ENCODE measurements around the gene ARHGAP42.

Gene ARHGAP42

DNA sequence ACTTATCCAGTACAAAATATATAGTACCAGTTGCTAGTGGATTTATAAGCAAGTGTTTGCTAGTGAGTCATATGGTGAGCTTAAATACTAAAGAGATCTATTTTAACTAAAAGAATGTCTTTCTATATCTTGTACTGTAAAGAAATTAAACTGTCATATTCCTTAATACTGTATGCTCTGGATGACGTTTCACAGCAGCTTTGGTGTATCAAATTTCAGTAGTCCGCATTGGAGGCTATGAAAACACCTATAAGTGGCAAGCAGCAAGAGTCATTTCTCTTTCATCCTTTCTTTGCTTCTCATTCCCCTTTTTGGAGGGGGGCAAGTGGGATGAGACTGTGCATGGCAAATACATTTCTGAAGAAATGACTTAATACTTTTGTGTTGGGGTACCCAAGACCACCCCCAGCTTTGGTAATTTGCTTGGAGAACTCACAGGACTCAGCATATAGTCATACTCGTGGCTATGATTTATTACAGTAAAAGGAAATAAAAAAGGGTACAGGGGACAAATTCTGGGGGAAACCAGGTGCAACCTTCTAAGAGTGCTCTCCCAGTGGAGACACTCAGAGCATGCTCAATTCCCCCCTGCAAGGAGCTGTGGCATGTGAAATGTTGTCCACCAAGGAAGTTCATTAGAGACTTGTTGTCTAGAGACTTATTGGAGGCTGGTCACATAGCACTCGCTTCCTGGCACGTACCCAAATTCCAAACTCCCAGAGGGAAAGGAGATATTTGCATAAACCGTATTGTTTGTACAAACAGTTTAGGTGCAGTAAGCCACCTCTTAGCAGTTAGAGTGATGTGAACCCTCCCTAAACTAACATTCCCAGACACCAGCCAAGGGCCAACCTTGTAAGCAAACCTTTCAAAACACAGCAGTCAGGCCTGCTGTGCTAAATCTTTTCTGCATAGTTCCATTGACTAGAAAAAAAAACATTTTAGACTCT is 231.7 kb downstream of the ARHGAP42 start:
- DNase-seq (ENCODE audit: low spot score): no peak

DNA sequence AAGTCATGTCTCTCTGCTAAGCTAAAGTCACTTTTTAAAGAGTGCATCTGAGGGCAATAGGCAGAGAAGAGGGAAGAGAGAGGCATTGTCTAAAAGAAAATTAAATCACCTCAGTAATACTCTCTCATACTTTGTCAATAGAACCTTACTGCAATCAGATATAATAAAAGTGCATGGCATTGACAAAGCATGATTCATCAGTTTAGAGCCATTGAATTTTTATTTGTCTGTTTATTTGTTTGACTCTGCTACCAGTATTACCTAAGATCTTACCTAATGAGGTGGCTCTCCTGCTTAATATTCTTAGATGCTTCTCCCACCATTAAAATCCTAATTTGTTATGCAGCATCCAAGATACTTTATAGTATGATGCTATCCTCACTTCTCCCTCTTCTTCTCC is 233.5 kb downstream of the ARHGAP42 start:
- DNase-seq (ENCODE audit: low spot score): no peak

DNA sequence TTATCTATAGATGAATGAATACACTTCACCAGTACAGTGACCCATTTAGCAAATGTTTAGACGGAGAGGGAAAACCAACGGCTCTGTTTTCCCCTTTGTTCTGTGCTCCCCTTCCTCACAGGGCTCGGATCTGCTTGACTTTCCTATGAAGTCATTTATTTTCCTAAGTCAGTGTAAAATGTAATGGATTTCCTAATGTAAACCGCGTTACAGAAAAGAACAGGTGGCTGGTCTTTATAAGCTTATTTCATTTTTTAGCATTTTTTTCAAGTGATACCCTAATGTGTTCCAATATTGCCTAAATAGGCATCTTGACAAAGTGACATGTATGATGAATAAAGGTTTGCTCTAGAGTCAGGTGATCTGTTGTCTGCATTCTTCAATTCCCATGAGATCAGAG is 235.0 kb downstream of the ARHGAP42 start:
- DNase-seq (ENCODE audit: low spot score): no peak

DNA sequence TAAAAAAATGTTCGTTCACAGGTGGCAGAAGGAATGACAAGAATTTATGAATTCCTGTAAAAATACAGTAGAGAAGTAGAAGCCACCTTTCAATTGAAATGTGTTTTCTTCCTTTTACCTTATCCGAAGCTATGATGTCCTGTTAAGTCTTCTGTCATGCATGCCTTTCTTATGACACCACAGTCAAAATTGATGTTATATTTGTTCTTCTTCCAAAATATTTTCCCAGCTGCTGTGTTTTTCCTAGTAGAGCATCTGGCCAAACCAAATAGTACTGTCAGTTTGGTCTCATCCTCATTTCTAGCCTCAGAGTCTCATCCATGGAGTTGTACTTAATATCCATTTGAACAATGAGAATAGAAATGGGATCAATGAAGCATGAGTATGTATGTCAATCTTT is 236.5 kb downstream of the ARHGAP42 start:
- DNase-seq (ENCODE audit: low spot score): no peak

DNA sequence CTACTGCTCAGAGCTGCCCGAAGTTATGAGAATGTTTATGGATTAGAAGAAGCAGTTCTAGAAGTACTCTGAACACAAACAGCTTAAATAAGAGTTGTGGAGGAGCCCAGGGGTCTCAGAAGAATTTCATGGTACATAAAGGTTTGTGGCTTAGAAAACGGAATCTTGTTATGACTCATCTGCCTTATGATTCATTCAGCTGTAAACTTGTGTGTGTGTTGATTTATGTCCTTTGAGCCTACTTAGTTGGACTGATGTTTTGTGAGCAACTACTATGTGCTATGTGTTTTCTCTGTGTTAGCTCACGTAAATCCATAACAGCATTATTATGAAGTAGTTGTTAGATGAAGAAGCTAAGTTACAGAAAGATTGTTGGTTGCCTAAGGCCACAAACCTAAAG is 238.8 kb downstream of the ARHGAP42 start:
- DNase-seq (ENCODE audit: low spot score): no peak

DNA sequence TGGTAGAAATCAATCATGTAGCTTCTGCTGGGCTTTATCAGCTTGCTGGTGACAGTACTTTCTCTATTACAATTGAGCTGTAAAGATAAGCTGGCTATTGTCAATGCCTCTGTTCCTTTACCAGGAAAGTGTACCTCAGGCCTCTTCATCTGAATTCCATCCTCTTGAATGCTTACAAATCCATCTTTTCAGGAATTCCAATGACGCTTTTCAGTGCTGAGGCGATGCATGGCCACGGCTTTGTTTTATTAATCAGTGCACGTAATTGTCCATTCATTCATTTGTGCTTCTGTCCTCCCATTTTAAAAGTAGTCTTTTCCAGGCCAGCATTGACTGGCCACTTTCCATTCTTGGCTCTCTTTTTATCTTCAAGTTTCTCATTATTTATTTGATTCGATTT is 240.5 kb downstream of the ARHGAP42 start:
- no peak for DNase-seq (ENCODE audit: low spot score)

DNA sequence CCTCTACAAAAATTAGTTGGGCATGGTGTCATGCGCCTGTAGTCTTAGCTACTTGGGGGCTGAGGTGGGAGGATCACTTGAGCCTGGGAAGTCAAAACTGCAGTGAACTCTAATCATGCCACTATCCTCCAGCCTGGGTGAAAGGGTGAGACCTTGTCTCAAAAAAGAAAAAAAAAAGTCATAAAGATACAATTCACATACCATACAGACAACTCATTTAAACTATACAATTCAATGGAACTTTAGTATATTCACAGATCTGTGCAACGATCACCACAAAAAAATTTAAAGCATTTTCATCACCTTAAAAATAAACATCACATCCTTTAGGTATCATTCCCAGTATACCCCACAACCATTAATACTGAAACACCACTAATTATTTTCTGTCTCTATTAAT is 241.3 kb downstream of the ARHGAP42 start:
- no peak for DNase-seq (ENCODE audit: low spot score)

DNA sequence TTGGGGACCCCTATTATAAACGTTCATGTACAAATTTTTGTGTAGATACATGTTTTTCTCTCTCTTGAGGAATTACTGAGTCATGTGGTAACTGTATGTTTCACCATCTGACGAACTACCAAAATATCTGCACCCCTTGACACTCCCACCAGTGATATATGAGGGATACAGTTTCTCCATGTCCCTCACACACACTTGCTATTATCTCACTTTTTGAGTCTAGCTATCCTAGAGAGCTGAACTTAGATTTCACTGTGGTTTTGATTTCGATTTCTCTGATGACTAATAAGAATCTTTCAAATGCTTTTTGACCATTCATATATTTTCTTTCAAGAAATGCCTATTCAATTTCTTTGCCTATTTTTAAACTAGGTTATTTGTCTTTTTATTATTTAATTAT is 242.3 kb downstream of the ARHGAP42 start:
- DNase-seq (ENCODE audit: low spot score): no peak

DNA sequence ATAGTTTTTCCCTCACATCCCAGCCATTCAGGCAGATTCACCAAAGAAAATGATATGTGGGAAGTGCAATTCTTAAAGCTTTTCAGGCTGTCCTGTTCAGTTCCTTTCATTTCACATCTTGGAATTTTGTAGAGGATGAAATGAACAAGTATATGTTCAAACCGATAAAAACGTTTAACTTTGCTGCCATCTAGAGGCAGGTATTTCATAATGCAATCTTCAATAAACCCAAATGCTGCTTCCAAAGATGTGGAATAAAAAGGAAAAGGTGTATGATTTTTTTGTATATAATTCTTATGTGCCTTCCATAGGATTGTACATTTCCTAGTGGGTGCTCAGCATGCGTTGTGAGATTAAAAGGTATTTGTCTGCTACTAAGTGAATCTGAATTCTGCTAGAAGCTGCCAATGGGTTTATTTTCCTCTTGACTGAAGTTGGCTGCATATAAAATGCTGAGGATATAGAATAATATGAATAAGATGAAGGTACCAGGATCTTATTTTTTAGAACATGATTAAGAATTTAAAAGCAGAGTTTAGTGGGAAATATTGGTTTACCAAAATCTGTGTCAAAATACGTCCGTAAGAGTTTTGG is 243.2 kb downstream of the ARHGAP42 start:
- DNase-seq (ENCODE audit: low spot score): peak; percentile 74

DNA sequence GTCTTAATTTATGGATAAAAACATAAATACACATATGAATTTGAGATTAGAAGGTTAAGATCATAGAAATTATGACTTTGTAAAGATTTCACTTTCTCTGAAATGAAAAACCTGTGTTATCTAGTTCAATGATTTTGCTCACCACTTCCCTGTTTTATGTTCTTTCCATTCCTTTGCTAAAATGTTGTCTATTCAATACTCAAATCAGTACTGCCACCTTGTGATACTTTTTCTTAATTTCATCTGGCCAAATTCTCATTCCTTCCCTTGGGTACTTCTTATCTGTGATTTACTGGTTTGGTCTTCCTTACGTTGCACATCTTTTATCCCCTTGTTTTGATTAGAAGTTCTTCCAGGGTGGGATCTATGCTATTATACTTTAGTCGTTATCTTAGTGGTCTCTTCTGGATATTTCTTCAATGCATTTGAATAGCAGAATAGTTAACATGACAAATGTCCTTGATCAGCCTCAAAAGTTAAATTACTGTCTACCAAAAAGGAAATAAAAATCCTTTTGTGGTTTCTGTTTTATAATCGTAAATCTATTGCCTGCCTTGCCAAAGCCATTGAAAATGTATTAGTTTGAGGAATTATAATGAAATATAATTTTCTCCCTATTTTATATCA is 245.5 kb downstream of the ARHGAP42 start:
- DNase-seq (ENCODE audit: low spot score): peak; percentile 27

DNA sequence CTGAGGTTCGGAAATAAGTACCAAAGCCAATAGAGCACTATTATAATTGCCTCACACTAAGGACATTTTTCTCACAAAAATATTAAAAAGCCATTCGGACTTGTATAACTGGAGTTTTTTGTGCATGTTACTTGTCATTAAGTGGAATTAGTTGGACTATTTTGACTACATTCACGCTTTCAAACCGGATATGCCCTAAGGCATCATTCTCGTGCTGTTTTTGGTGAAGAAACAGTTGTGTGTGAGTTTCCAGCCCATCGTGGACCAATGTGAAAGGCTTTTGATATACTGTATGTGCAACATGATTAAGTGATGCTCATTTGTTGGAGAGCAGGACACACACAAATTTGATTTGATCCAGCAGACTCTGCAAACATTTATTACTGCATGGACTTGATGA is 249.7 kb downstream of the ARHGAP42 start:
- no peak for DNase-seq (ENCODE audit: low spot score)

DNA sequence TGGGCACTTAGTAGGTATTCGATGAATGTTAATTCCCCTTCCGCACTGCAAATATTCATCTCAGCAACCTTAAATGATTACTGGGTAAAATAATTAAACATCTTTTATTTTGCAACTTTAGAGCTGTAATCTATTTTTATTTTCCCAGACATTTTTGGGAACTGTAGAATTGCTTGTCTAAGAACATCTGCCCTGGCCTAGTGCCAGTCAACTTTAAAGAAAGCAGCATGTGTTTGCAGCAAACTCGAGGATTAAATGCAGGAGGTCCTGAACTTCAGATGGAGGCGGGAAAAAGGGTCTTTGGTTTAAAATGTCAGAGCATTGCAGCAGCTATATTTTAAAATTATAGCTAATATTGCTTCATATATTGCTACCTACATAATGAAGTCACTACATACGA is 252.5 kb downstream of the ARHGAP42 start:
- DNase-seq (ENCODE audit: low spot score): no peak

DNA sequence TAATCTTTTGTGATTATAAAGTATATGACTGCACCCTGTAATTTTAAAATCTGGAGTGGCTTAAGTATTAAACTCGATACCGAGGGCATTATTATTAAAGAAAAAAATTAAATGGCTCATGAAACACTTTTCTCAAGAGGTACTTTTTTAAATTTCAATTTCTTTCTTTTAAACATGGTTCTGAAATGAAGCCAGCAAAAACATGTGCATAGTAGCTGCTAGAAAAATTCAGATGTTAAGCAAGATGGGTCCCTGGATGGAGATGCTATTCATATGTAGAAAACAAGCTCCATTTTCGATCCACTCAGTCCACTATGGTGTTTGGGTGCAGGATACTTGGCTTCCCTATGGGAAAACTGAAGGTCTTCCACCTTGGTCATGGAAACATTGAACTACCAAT is 253.0 kb downstream of the ARHGAP42 start:
- DNase-seq (ENCODE audit: low spot score): no peak

DNA sequence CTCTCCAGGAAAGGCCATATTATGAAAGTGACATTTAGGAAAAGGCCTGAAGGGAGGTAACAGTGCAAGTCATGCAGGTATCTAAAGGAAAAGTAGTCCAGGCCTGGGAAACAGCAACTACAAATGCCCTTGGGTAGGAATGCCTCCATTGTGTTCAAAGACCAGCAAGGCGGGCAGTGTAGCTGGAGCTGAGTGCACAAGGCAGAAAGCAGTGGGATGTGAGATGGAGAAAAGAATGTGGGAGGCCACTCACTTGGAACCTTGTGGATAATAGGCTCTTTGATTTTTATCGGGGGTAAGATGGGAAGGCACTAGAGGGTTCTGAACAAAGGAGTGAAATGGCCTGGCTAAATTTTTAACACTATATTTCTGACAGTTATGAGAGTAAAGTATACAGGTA is 253.9 kb downstream of the ARHGAP42 start:
- DNase-seq (ENCODE audit: low spot score): no peak

DNA sequence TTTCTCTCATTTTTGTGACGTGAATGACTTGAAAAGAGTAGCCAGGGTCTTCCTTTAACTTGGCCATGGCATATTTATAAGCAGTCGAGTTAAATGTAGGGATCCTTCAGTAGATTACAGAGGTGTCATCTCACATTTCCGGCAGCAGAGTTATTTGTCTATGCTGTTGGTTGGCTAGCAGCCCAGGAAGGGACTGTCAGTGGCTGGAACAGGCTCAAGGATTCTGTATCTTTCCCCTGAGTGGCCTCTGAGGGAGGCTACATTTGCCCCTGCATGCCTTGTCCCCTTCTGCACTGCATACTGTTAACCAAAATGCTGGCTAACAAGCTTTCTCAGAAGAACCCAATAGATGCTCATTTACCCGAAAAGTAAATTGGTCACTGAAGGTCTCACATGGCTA is 254.9 kb downstream of the ARHGAP42 start:
- DNase-seq (ENCODE audit: low spot score): no peak

DNA sequence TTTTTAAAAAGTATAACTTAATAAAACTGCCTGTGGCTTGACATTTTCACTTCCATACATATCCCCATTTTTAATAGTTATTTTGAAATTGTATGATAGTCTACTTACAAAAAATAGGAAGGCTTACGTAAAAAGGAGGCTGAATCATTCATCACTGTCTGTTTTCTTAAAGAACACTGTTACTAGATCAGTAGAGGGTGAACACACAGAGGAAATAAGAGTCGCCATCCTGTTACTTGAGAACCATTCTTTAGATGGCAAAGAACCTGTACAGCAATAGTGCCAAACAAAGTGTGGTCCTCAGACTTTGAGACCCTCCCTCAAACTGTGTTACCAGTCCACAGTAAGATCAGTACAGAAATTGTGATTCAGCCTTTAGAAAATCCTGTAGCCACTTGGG is 261.8 kb downstream of the ARHGAP42 start:
- no peak for DNase-seq (ENCODE audit: low spot score)

DNA sequence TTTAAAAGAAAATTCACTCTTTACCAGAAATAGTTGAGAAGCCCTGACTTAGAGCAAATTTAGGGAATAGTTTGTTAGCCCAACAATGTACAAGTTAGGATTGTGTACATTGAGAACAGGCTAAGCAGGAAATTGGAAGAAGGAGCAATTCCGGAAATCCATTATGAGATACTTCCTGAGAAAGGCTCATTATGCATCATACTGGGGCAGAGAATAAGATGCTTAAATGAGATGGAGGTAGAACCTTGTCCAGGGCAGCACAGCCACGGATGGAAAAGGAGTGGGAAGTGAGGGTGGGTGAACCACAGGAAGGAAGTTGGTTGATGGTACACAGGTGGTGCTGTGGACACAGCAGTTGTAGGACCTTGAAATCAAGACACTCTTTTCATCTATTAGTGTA is 262.4 kb downstream of the ARHGAP42 start:
- DNase-seq (ENCODE audit: low spot score): no peak

DNA sequence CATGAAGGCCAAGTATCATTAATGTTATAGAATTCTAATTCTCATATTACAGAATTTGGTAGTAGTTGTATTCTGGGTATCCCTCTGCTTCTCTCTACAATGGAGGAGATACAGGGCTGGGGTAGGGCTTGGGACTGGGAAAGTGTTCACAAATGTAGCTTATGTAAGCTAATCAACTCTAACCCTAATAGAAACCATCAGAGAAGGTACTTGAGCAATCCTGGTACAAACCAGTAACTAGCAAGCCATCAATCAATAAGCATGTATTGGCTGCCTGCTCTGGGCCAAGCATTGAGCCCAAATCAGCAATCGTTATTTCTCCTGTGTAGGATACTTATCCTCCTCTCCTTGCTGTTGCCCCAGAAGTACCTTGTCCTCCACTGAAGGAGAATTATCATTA is 268.2 kb downstream of the ARHGAP42 start:
- no peak for DNase-seq (ENCODE audit: low spot score)

DNA sequence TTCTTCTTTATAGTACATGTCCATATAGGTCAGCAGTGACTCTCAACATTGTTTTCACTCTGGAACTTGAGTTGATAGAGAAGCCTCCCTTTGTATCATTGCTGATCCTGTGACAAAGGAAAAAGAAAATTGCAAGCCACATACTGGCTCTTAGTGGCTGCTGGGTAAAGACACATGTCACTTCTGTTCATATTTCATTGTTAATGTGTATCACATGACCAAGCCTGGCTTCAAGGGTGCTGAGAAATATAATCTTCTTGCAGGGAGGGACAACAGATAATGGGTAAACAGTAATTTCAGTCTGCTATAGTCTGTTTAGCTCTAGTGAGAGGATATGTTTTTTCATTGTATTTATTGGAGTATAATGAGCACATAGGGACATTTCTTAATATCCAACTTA is 269.3 kb downstream of the ARHGAP42 start:
- no peak for DNase-seq (ENCODE audit: low spot score)

DNA sequence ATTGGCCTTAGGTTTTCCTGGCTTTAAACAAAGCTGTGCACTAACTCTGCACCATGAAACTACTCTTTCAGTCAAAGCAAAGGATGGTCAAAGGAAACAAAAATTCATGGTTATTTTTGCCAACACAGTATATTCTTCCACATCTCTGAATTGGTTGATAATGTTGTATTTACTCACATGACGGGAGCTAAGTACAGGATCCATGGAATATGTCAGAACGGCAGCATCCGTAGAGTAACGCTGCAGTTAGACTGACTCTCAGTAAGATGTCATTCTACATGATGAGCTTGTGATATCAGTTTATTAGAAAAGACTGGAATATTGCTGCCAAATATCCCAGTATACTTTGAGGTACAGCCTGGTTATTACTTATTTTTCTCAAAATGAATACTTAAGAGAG is 270.4 kb downstream of the ARHGAP42 start:
- no peak for DNase-seq (ENCODE audit: low spot score)

DNA sequence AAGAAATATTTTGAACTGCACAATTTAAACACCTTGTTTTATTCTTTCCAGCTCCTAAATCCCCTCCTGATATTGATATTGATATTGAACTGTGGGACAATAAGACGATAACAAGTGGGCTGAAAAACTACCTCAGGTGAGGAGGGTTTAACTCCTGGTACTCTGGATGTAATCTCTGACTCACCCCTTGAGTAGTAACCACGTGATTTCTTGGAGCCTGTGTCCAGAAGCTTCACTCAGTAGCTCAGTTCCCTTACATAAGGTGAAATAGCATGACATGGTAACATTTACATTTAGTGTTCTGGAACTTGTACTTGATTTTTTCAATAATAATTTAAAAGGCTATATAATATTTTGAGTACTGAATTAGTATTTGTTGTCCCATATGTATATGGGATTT is 274.5 kb downstream of the ARHGAP42 start:
- no peak for DNase-seq (ENCODE audit: low spot score)

DNA sequence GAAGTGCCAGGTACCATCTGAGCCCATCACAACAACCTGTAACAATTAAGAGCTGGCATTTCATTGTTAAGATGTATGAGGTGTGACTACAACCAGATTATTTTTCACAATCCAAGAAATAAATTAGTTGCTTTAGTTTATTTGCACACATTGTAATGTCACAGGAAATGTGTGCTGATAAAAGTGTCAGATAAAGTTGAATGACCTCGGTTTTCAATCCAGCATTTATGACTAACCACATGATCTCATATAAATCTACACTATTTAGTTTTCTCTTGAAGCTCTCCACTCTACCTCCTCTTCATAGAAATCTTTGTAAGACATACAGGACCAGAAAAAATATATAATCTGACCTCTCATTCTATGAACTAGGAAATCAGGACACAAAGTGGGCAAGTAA is 276.3 kb downstream of the ARHGAP42 start:
- DNase-seq (ENCODE audit: low spot score): no peak

DNA sequence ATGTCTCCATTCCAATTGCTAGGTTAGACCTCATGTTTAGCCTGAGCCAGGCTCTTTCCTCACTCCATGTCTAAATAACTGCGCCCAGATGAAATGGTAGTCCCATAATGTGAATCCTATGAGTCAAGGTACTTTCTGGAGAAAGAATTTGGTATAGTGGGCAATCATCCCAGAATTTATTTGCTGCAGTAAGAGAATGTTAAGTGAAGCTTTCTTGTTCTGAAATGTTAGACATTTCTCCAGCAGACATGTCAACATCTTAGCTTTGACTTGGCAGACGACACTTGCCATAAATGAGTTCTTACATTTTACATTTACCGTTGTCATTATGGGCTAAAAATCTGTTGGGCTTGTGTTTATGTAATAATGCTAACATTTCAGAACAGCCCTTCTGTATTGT is 277.3 kb downstream of the ARHGAP42 start:
- DNase-seq (ENCODE audit: low spot score): no peak
